ENCODE data around the gene FAM47B.

GRCh38 chrX:34900691-34901090 is 41.9 kb upstream of the FAM47B start:
- no peak for TF ChIP-seq ZNF280D (tag by site-specific recombination; IDR thresholded peaks at IDR 0.05)
- TF ChIP-seq CTCF (tag by site-specific recombination; IDR thresholded peaks at IDR 0.05): no peak
- TF ChIP-seq ZNF639 (tag by site-specific recombination; IDR thresholded peaks at IDR 0.05): no peak
- TF ChIP-seq ZNF654 (tag by site-specific recombination; IDR thresholded peaks at IDR 0.05; ENCODE audit: low read depth): no peak
- no peak for TF ChIP-seq ZNF785 (tag by site-specific recombination; IDR thresholded peaks at IDR 0.05)
- no peak for TF ChIP-seq ZNF518A (tag by site-specific recombination; conservative IDR thresholded peaks at IDR 0.05; ENCODE audit: low read depth)
- no peak for TF ChIP-seq RBAK (tag by site-specific recombination; IDR thresholded peaks at IDR 0.05)
- TF ChIP-seq ZNF433 (tag by site-specific recombination; IDR thresholded peaks at IDR 0.05; ENCODE audit: low read depth): no peak
- no peak for TF ChIP-seq KLF8 (tag by site-specific recombination; IDR thresholded peaks at IDR 0.05)
- TF ChIP-seq TSHZ1 (tag by site-specific recombination; IDR thresholded peaks at IDR 0.05; ENCODE audit: borderline replicate concordance): no peak
- no peak for TF ChIP-seq PATZ1 (tag by site-specific recombination; IDR thresholded peaks at IDR 0.05)
